K562 (cell line): ENCODE measurements around the gene DST. TPM values are rescaled to one million over a fixed set of nuclear protein-coding genes. Genes with fewer than 3 reads are reported as not detected.
A peak's percentile ranks its signal among the peaks of the same experiment; 100 is the strongest.

Source experiments
- ATAC-seq: fragments of 200-7000 bp; cut with Tn5 transposase; 3 replicates; pipeline ENCODE4 v1.9.1; 2020; ENCODE audit warnings: moderate library complexity
- BruUV-seq: library from RNA; stranded (reverse); fragments of 400-500 nt; replicated peaks from 2 replicates; lab custom pipeline; 2021; lab: Mats Ljungman, UMichigan
- CTCF ChIA-PET: fragments of 300-600 bp; formaldehyde crosslinking; extraction: SDS; loops from one replicate; lab custom pipeline; 2021; ENCODE audit warnings: low intra/inter-chr PET ratio; lab: Yijun Ruan, JAX
- POLR2A ChIA-PET: fragments of 300-600, 350-650 bp; sonication (Branson Sonifier 250); formaldehyde crosslinking; extraction: SDS; loops from one replicate; lab custom pipeline; 2021; ENCODE audit warnings: antibody characterized with exemption, inconsistent platforms; lab: Yijun Ruan, JAX
- DNase-seq, 4 experiments: peaks; one replicate each; pipeline versions ENCODE4 v3.0.0 to v3.0.0-alpha.2; 2011 to 2018; ENCODE audit warnings: low spot score in 3 of 4, mixed read lengths in 3 of 4; ENCODE audit errors: extremely low read depth in 1 of 4
- FAIRE-seq: peaks from 2 replicates; lab custom pipeline; 2011; peaks lifted over from hg19 to GRCh38; lab: Jason Lieb, UNC
- H2AFZ ChIP-seq: 2 replicates; pipeline ENCODE4 v1.6.0; 2011; ENCODE audit warnings: low read depth, low read length, control low read depth, inconsistent platforms
- H3K27ac ChIP-seq: fragments of 200-600 bp; 3 replicates; pipeline ENCODE4 v1.8.0; 2011; ENCODE audit warnings: low read depth, mild to moderate bottlenecking, control low read depth, inconsistent platforms, low read length, moderate library complexity, mixed read lengths; ENCODE audit errors: extremely low read depth
- H3K27me3 ChIP-seq, 2 experiments: fragments of 300-600 bp in 1 of 2; 2 replicates in 1 of 2; 3 replicates in 1 of 2; pipeline versions ENCODE4 v1.6.0 to v1.8.0; 2011; ENCODE audit warnings: inconsistent platforms in 2 of 2, low read length in 2 of 2, mild to moderate bottlenecking in 1 of 2, mixed read lengths in 1 of 2, moderate library complexity in 1 of 2; ENCODE audit not compliant: control insufficient read depth in 2 of 2, insufficient read depth in 2 of 2
- H3K36me3 ChIP-seq: fragments of 300-600 bp; 3 replicates; pipeline ENCODE4 v1.8.0; 2011; ENCODE audit warnings: mild to moderate bottlenecking, low read length, inconsistent platforms; ENCODE audit not compliant: control insufficient read depth, insufficient read depth
- H3K4me1 ChIP-seq, 2 experiments: fragments of 200-600 bp in 1 of 2; replicated peaks in 1 of 2; 2 replicates in 1 of 2; 3 replicates in 1 of 2; pipeline versions ENCODE4 v1.5.1 to v1.8.0; 2011; ENCODE audit warnings: inconsistent platforms in 2 of 2, low read length in 2 of 2, mild to moderate bottlenecking in 1 of 2, mixed read lengths in 1 of 2, moderate library complexity in 1 of 2; ENCODE audit not compliant: control insufficient read depth in 2 of 2, insufficient read depth in 2 of 2
- H3K4me2 ChIP-seq: 2 replicates; pipeline ENCODE4 v1.6.1; 2011; ENCODE audit warnings: low read length, control low read depth, inconsistent platforms, mixed read lengths; ENCODE audit not compliant: insufficient read depth
- H3K4me3 ChIP-seq: fragments of 200-600 bp; sonication (generic), shearing (Covaris generic); 2 replicates; pipeline ENCODE4 v1.5.1; 2016; ENCODE audit warnings: control low read depth, inconsistent platforms
- H3K79me2 ChIP-seq: fragments of 200-600 bp; 3 replicates; pipeline ENCODE4 v1.8.0; 2011; ENCODE audit warnings: low read length, inconsistent platforms; ENCODE audit not compliant: control insufficient read depth, insufficient read depth
- H3K9ac ChIP-seq, 2 experiments: 2 replicates each; pipeline versions ENCODE4 v1.6.0 to v1.6.1; 2011; ENCODE audit warnings: low read depth in 2 of 2, low read length in 2 of 2, control low read depth in 1 of 2, inconsistent platforms in 1 of 2, mild to moderate bottlenecking in 1 of 2, mixed read lengths in 1 of 2; ENCODE audit not compliant: insufficient read depth in 1 of 2
- H3K9me1 ChIP-seq: one replicate; pipeline ENCODE4 v1.6.0; 2011; ENCODE audit warnings: inconsistent platforms, mild to moderate bottlenecking, low read length, moderate library complexity; ENCODE audit not compliant: control insufficient read depth, insufficient read depth
- H3K9me3 ChIP-seq: replicated peaks from 2 replicates; pipeline ENCODE4 v1.5.1; 2011; ENCODE audit warnings: low read depth, low read length, inconsistent platforms; ENCODE audit not compliant: control insufficient read depth, insufficient read depth
- H4K20me1 ChIP-seq: replicated peaks from 2 replicates; pipeline ENCODE4 v1.6.1; 2011; ENCODE audit warnings: low read length, inconsistent platforms, mixed read lengths; ENCODE audit not compliant: control insufficient read depth, insufficient read depth
- CTCF ChIP-seq, 3 experiments: IDR thresholded peaks in 2 of 3; conservative IDR thresholded peaks in 1 of 3; 2 replicates each; pipeline ENCODE4 v1.5.1; 2011 to 2012; ENCODE audit warnings: low read length in 3 of 3, mild to moderate bottlenecking in 3 of 3, control low read depth in 2 of 3, improper control_type of control experiment in 1 of 3, inconsistent platforms in 1 of 3, low read depth in 1 of 3, mixed read lengths in 1 of 3, moderate library complexity in 1 of 3; ENCODE audit not compliant: insufficient read depth in 2 of 3
- EP400 ChIP-seq: fragments of 450-650 bp; IDR thresholded peaks from 2 replicates; pipeline ENCODE4 v1.6.1; 2017; ENCODE audit warnings: antibody characterized with exemption, mild to moderate bottlenecking, moderate library complexity
- FOXJ2 ChIP-seq: fragments of 200-800 bp; sonication (Bioruptor generic); IDR thresholded peaks from 2 replicates; pipeline ENCODE4 v1.6.1; 2016; ENCODE audit warnings: missing genetic modification characterization, missing compliant biosample characterization
- MTA2 ChIP-seq: fragments of 450-650 bp; IDR thresholded peaks from 2 replicates; pipeline ENCODE4 v1.6.1; 2016; ENCODE audit warnings: low read depth
- NFYB ChIP-seq: IDR thresholded peaks from 2 replicates; pipeline ENCODE4 v1.6.1; 2011; ENCODE audit warnings: mild to moderate bottlenecking, moderate library complexity; ENCODE audit not compliant: insufficient read length; ENCODE audit errors: extremely low read depth
- PRDM10 ChIP-seq: fragments of 450-650 bp; IDR thresholded peaks from 2 replicates; pipeline ENCODE4 v1.6.1; 2018; ENCODE audit not compliant: partially characterized antibody
- TRIM28 ChIP-seq: fragments of 450-650 bp; IDR thresholded peaks from 2 replicates; pipeline ENCODE4 v1.6.1; 2017
- WGBS: fragments of 100-300 bp; shearing (Covaris generic); methylation state at CpG from one replicate; pipeline ENCODE4 v1.1.6; 2016; ENCODE audit warnings: low coverage, mixed read lengths; ENCODE audit not compliant: insufficient coverage; ENCODE audit errors: missing lambda C conversion rate; 5-methylcytosine and 5-hydroxymethylcytosine counted together
- in situ Hi-C: fragments of 300-500 bp; cut with MboI; formaldehyde crosslinking; loops from 4 replicates; pipeline ENCODE4 v1.15.0; 2018; ENCODE audit warnings: inconsistent platforms, mixed read lengths
- intact Hi-C: fragments of 100-400 bp; cut with micrococcal nuclease; formaldehyde crosslinking; loops from 2 replicates; pipeline ENCODE4 v1.14.2; 2022
- polyA plus RNA-seq, 8 experiments: library from polyadenylated mRNA; depleted of rRNA in 4 of 8; stranded (reverse) in 5 of 8; unstranded in 3 of 8; fragments of >200 nt; fragmentation: Nextera tagmentation in 2 of 8; fragmentation: Illumina TruSeq in 1 of 8; extraction: Ambion mirVana in 2 of 8; extraction: Trizol in 1 of 8; gene quantifications; 2 replicates each; pipeline versions ENCODE4 v1.2.1 to v1.2.3, GENCODE V29; 2011 to 2014; ENCODE audit warnings: inconsistent platforms in 1 of 8, missing spikeins in 1 of 8
- total RNA-seq, 7 experiments: library from RNA; depleted of rRNA in 6 of 7; stranded (reverse); fragments of >200 nt in 6 of 7; fragmentation: Illumina TruSeq in 2 of 7; extraction: Trizol in 2 of 7; gene quantifications; 2 replicates each; pipeline versions ENCODE4 v1.2.1 to v1.2.3, GENCODE V29; 2011 to 2021; ENCODE audit warnings: low replicate concordance in 1 of 7
- TF ChIP-seq, protein P1 (sequence below): sonication (generic); formaldehyde crosslinking; IDR thresholded peaks from 2 replicates; pipeline ENCODE4 v1.8.0; 2022; ENCODE audit warnings: mild to moderate bottlenecking, missing genetic modification reagents, borderline replicate concordance
- TF ChIP-seq, protein P2 (sequence below): IDR thresholded peaks from 2 replicates; pipeline ENCODE4 v1.6.1; 2016; ENCODE audit warnings: missing genetic modification characterization, missing compliant biosample characterization
- TF ChIP-seq, protein P3 (sequence below): fragments of 450-650 bp; conservative IDR thresholded peaks from 2 replicates; pipeline ENCODE4 v1.6.1; 2016; ENCODE audit warnings: missing genetic modification characterization, low read depth, mild to moderate bottlenecking, missing compliant biosample characterization, moderate library complexity

The DST gene
- total and polyA plus RNA-seq, 9 of the 15 experiments (the other 6 are each of a cell fraction or from before 2014, with no cell fraction given) = 5.2 to 21.9 (median 13.3) TPM

DNA sequence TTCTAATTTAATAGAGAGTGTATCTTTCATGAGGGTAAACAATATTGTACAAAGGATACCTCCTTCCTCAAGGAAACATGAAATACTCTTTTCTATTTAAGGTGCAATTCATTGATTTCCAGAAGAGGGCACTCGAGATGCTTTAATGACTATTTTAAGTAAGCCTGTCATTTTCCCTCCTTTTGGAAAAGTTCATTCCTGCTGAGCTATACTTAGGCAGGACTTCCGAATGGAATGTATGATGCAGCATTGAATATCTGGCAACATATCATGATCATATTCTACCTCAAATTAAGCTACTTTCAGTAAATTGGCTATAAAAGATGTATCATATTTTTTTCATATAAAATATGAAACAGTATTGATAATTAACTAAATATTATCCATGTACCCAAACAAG is 5.0 kb downstream of the DST start (continued):
- no peak for TF ChIP-seq EP400
- peak; percentile 51 to 78 (median 54); a peak in 5 of 6 replicates for TF ChIP-seq CTCF (IDR thresholded peaks at IDR 0.05 in 2 of 3, conservative IDR thresholded peaks at IDR 0.05 in 1 of 3; ENCODE audit: insufficient read depth in 2 of 3, low read depth in 1 of 3, low read length in 3 of 3)

DNA sequence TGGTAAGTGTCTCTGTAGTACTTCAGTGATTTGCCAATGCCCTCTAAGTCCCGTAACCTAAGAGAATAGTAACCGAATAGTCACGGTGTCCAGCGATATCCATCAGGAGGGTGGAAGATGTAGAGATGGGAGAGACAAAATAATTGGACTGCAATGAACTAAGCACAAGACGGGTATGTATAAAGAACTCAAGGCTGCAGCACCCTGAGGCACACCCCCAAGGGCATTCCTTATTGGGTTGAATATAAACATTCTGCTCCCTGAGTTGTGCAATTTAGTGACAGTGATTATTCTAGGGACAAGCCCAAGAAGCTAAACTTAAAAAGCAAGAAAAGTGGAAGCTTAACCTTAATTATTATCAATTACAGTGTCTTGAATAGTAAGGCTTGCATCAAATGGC is 14.6 kb downstream of the DST start:
- POLR2A ChIA-PET = interaction anchor here (0.6 kb wide), 1 partner anchor 33 kb away, joined by 3 read pairs; no protein-coding TSS in a partner anchor
- intact Hi-C loops = no loop called here
- Histone ChIP-seq H3K27ac (no peak overlapping the region), H3K4me2 (no peak overlapping the region), H3K9ac (no peak overlapping the region), H3K4me3 (no peak overlapping the region), H3K36me3 (no peaks in the 10 kb centered on the region), H3K9me1 (no peaks in the 10 kb centered on the region), H3K9me3 (no peaks in the 10 kb centered on the region), H4K20me1 (no peaks in the 10 kb centered on the region), H3K27me3 (no peaks in the 10 kb centered on the region), H3K4me1 (no peaks in the 10 kb centered on the region), H3K79me2 (no peaks in the 10 kb centered on the region), H2AFZ (no peak overlapping the region)
- no peak for ATAC-seq
- WGBS = 60% methylated on average over 5 of the region's 5 CpGs
- FAIRE-seq = no peak
- no peak for TF ChIP-seq FOXJ2 (tag)
- TF ChIP-seq, protein P1, sequence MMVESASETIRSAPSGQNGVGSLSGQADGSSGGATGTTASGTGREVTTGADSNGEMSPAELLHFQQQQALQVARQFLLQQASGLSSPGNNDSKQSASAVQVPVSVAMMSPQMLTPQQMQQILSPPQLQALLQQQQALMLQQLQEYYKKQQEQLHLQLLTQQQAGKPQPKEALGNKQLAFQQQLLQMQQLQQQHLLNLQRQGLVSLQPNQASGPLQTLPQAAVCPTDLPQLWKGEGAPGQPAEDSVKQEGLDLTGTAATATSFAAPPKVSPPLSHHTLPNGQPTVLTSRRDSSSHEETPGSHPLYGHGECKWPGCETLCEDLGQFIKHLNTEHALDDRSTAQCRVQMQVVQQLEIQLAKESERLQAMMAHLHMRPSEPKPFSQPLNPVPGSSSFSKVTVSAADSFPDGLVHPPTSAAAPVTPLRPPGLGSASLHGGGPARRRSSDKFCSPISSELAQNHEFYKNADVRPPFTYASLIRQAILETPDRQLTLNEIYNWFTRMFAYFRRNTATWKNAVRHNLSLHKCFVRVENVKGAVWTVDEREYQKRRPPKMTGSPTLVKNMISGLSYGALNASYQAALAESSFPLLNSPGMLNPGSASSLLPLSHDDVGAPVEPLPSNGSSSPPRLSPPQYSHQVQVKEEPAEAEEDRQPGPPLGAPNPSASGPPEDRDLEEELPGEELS (CRISPR knock-in tag) = no peak
- TF ChIP-seq PRDM10 = no peak
- TF ChIP-seq, protein P2, sequence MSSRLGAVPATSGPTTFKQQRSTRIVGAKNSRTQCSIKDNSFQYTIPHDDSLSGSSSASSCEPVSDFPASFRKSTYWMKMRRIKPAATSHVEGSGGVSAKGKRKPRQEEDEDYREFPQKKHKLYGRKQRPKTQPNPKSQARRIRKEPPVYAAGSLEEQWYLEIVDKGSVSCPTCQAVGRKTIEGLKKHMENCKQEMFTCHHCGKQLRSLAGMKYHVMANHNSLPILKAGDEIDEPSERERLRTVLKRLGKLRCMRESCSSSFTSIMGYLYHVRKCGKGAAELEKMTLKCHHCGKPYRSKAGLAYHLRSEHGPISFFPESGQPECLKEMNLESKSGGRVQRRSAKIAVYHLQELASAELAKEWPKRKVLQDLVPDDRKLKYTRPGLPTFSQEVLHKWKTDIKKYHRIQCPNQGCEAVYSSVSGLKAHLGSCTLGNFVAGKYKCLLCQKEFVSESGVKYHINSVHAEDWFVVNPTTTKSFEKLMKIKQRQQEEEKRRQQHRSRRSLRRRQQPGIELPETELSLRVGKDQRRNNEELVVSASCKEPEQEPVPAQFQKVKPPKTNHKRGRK (tag) = no peak
- TF ChIP-seq MTA2 = no peak
- TF ChIP-seq NFYB = no peak
- no peak for TF ChIP-seq TRIM28
- TF ChIP-seq, protein P3, sequence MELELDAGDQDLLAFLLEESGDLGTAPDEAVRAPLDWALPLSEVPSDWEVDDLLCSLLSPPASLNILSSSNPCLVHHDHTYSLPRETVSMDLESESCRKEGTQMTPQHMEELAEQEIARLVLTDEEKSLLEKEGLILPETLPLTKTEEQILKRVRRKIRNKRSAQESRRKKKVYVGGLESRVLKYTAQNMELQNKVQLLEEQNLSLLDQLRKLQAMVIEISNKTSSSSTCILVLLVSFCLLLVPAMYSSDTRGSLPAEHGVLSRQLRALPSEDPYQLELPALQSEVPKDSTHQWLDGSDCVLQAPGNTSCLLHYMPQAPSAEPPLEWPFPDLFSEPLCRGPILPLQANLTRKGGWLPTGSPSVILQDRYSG = no peak
- CTCF ChIA-PET = no interaction called here
- no peak for DNase-seq
- in situ Hi-C loops = no loop called here
- BruUV-seq = no TSS peak
